Activated CD4-positive, alpha-beta T cell treated with anti-CD3 and anti-CD28 coated beads, Interleukin-2, amount 10 ng/mL, durations not matched to agents 7 days and 5 days (primary cell): ENCODE measurements around the gene CNGA1. TPM values are rescaled to one million over a fixed set of nuclear protein-coding genes. Genes with fewer than 3 reads are reported as not detected.
A peak's percentile ranks its signal among the peaks of the same experiment; 100 is the strongest.

Experiments
- CTCF ChIA-PET: fragments of 350-600 bp; sonication (Branson Sonifier 250); formaldehyde crosslinking; loops from one replicate; lab custom pipeline; 2021; ENCODE audit warnings: antibody characterized with exemption; lab: Charles Lee
- POLR2A ChIA-PET: fragments of 350-600 bp; sonication (Branson Sonifier 250); formaldehyde crosslinking; loops from one replicate; lab custom pipeline; 2021; ENCODE audit warnings: antibody characterized with exemption; lab: Charles Lee
- DNase-seq: peaks from one replicate; pipeline ENCODE4 v3.0.0-alpha.2; 2020
- H3K27ac Mint-ChIP-seq: one replicate; pipeline ENCODE4 v1.8.0; 2021; ENCODE audit warnings: mild to moderate bottlenecking, moderate library complexity, mixed read lengths
- H3K27me3 Mint-ChIP-seq: one replicate; pipeline ENCODE4 v1.8.0; 2021; ENCODE audit warnings: mixed read lengths
- H3K36me3 Mint-ChIP-seq: one replicate; pipeline ENCODE4 v1.8.0; 2021; ENCODE audit warnings: low read depth, mixed read lengths
- H3K4me1 Mint-ChIP-seq: one replicate; pipeline ENCODE4 v1.8.0; 2021; ENCODE audit warnings: mixed read lengths
- H3K4me3 Mint-ChIP-seq: one replicate; pipeline ENCODE4 v1.8.0; 2021; ENCODE audit warnings: mild to moderate bottlenecking, moderate library complexity, mixed read lengths
- H3K9me3 Mint-ChIP-seq: one replicate; pipeline ENCODE4 v1.8.0; 2021; ENCODE audit warnings: mixed read lengths
- total RNA-seq, 2 experiments: library from RNA; stranded (reverse); gene quantifications; one replicate each; pipeline ENCODE4 v1.2.3, GENCODE V29; 2021

CNGA1 gene
- total RNA-seq: not detected

DNA sequence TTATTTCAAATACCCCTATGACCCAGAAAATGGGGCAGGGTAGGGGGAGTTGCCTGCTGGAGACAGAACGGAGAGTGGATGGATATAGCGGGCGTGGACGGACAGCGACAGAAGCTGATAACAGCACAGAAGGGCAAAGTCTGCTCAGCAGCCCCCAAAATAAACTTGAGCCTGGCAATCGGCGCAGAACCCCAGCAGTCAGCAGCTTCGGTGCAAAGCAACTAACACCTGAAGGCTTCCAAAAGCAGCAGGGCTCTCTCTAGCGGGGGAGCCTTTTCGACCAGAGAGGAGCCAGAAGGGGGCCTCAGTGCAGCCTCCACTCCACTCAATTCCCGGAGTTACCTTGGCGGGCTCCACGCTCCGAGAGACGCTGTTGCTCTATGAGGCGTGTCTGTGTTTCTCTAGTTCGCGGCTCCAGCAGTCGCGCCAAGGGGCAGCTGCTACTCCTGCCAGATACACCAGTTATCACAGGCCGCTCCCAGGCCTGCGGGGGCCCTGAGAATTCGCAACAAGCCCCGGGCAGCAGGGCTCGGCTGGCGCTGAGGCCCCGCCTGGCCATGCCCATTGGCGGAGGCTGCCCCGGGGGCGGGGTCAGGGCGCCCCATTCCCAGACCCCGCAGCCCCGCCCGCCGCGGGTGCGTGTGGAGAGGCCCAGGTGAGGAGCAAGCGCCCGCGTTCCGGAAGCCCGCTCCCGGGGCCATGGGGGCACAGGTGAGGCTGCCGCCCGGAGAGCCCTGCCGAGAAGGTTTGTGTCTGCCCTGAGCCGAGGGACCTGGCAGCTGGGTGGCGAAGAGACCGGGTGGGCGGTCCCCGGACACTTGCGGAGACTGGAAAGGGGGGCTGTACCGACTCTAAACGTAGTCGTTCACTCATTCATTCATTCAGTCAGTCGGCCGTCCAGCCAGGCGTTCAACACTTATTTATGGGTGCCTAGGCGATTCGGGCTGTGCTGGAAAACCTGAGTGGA lies at the start of gene CNGA1, which contains the start of gene NIPAL1:
Gene CNGA1 (minus strand): TSS at position 541 of the 967 bp plus-strand sequence. CDS start 63,992 bp downstream, outside the sequence.
Gene NIPAL1 (plus strand): TSS at position 632 of the 967 bp plus-strand sequence. CDS start 68 bp downstream, at position 700.
- ChIA-PET CTCF (no interaction called here), POLR2A (no interaction called here)

GRCh38 chr4:48065587-48066052 lies 49.1 kb upstream of the CNGA1 start:
- H3K36me3 Mint-ChIP-seq: peaks cover 64% of the 10 kb centered on the region
- H3K9me3 Mint-ChIP-seq: peaks cover 17% of the 10 kb centered on the region
- CTCF ChIA-PET: interaction anchor here (0.7 to 1.1 kb wide), 2 partner anchors 47 to 62 kb away, joined by 3 read pairs; no protein-coding TSS in a partner anchor
- H3K4me3 Mint-ChIP-seq: no peak overlapping the region
- POLR2A ChIA-PET: no interaction called here
- no peak overlapping the region for H3K27ac Mint-ChIP-seq
- peaks cover 9% of the 10 kb centered on the region for H3K4me1 Mint-ChIP-seq
- H3K27me3 Mint-ChIP-seq: no peaks in the 10 kb centered on the region
- DNase-seq: no peak

More for the DNA sequence above, at the start of gene CNGA1, which contains the start of gene NIPAL1:
- peaks cover 42% of the 10 kb centered on the region for H3K27me3 Mint-ChIP-seq
- H3K27ac Mint-ChIP-seq: no peak within 1 kb of the TSS
- peaks cover 6% of the 10 kb centered on the region for H3K9me3 Mint-ChIP-seq
- H3K36me3 Mint-ChIP-seq: no peaks in the 10 kb centered on the region
- peak; percentile 53 for DNase-seq
- H3K4me3 Mint-ChIP-seq: peak within 1 kb of the TSS; percentile 76
- peaks cover 19% of the 10 kb centered on the region for H3K4me1 Mint-ChIP-seq

GRCh38 chr4:48064349-48064748 lies 47.9 kb upstream of the CNGA1 start:
- DNase-seq: no peak
- POLR2A ChIA-PET: no interaction called here
- Mint-ChIP-seq H3K9me3 (peaks cover 24% of the 10 kb centered on the region), H3K4me1 (peaks cover 9% of the 10 kb centered on the region), H3K36me3 (peaks cover 58% of the 10 kb centered on the region), H3K27ac (no peak overlapping the region), H3K4me3 (no peak overlapping the region), H3K27me3 (no peaks in the 10 kb centered on the region)
- CTCF ChIA-PET: interaction anchor here (0.6 to 1.5 kb wide), 3 partner anchors 11 to 1300 kb away, joined by 3 to 4 read pairs (median 4); no protein-coding TSS in a partner anchor

GRCh38 chr4:48058617-48059530 lies 42.4 kb upstream of the CNGA1 start:
- DNase-seq: no peak
- Mint-ChIP-seq H3K27me3 (no peaks in the 10 kb centered on the region), H3K4me3 (no peak overlapping the region), H3K36me3 (peaks cover 13% of the 10 kb centered on the region), H3K27ac (no peak overlapping the region), H3K9me3 (peaks cover 32% of the 10 kb centered on the region), H3K4me1 (no peaks in the 10 kb centered on the region)
- ChIA-PET POLR2A (no interaction called here), CTCF (interaction anchor here (1.1 to 1.3 kb wide), 2 partner anchors 10 to 11 kb away, joined by 3 to 6 read pairs; no protein-coding TSS in a partner anchor)

DNA sequence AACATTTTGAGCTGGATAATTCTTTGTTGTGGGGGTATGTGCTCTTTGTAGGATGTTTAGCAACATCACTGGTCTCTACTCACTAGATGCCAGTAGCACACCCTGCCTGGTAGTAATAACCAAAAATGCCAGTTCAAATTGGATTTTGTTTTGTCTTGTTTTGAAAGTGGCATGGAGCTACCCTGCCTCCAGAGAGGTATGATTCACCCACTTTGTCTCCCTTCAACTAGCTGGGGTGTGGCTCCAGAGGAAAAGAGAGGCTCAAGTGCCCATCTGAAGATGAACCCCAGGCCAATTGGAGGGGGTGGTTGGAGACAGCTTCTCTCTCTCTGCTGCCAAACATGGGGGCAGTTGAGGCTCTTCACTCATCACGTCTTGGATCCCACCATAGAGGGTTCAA lies 34.6 kb upstream of the CNGA1 start:
- DNase-seq: no peak
- no peaks in the 10 kb centered on the region for H3K36me3 Mint-ChIP-seq
- ChIA-PET POLR2A (no interaction called here), CTCF (interaction anchor here (0.7 to 0.9 kb wide), 2 partner anchors 11 to 341 kb away, joined by 3 to 6 read pairs; no protein-coding TSS in a partner anchor)
- peaks cover 35% of the 10 kb centered on the region for H3K27me3 Mint-ChIP-seq
- peaks cover 23% of the 10 kb centered on the region for H3K4me1 Mint-ChIP-seq
- H3K4me3 Mint-ChIP-seq: no peak overlapping the region
- no peak overlapping the region for H3K27ac Mint-ChIP-seq
- no peaks in the 10 kb centered on the region for H3K9me3 Mint-ChIP-seq

GRCh38 chr4:48049483-48049882 lies 33.0 kb upstream of the CNGA1 start:
- POLR2A ChIA-PET: interaction anchor here (0.7 kb wide), 1 partner anchor 34 kb away, joined by 5 read pairs; no protein-coding TSS in a partner anchor
- Mint-ChIP-seq H3K36me3 (no peaks in the 10 kb centered on the region), H3K9me3 (no peaks in the 10 kb centered on the region), H3K27ac (no peak overlapping the region), H3K4me3 (no peak overlapping the region), H3K27me3 (peaks cover 40% of the 10 kb centered on the region), H3K4me1 (peaks cover 28% of the 10 kb centered on the region)
- no peak for DNase-seq
- CTCF ChIA-PET: interaction anchor here (0.9 to 1.0 kb wide), 2 partner anchors 8 to 10 kb away, joined by 3 read pairs; no protein-coding TSS in a partner anchor

DNA sequence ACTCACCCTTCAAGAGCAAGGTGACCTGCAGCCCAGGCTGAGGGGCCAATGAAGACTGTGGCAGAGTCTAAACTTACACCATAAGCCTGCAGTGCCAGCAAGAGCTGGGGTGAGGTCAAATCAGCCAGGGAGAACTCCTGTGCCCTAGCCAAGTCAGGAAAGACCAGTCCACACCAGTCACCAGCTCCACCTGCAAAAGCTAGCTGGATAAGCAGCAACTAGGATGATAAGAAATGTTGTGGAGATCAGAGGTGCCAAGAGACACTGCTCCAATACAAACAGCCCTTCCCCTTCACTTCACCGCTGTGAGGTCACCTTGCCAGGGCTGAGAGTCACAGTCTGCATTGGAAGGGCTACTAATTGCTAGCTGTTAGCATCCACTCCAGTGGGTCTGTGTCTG lies 31.4 kb upstream of the CNGA1 start:
- Mint-ChIP-seq H3K9me3 (no peaks in the 10 kb centered on the region), H3K4me1 (peaks cover 35% of the 10 kb centered on the region), H3K27me3 (peaks cover 52% of the 10 kb centered on the region), H3K36me3 (no peaks in the 10 kb centered on the region), H3K27ac (no peak overlapping the region), H3K4me3 (no peak overlapping the region)
- POLR2A ChIA-PET: no interaction called here
- no peak for DNase-seq
- CTCF ChIA-PET: interaction anchor here (1.1 to 3.4 kb wide), 3 partner anchors 12 to 17 kb away, joined by 4 to 16 read pairs (median 6); no protein-coding TSS in a partner anchor

DNA sequence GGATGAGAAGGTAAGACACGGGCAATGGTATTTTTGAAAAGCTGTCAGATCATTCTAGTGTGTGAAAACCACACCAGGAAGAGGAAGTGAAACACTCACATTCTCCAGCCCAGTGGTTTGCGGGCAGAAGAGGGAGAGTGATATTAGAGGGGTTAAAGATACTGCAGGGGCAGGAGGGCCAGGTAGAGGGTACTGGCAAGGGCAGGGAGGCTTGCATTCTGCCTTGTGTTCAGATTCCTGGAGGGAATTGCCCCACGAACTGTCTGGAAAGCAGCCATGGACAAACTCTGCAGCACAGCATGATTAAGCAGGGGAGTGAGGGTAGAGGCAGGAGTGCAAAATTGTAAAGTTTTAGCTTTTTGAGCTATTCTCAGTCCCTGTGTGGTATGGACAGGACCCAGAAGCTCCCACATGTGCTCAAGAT lies 31.0 kb upstream of the CNGA1 start:
- Mint-ChIP-seq H3K27ac (peak overlapping the region; percentile 25), H3K4me1 (peaks cover 40% of the 10 kb centered on the region), H3K27me3 (peaks cover 56% of the 10 kb centered on the region), H3K4me3 (peak overlapping the region; percentile 1), H3K9me3 (no peaks in the 10 kb centered on the region), H3K36me3 (peaks cover 2% of the 10 kb centered on the region)
- ChIA-PET POLR2A (no interaction called here), CTCF (interaction anchor here (1.2 to 3.4 kb wide), 4 partner anchors 12 to 80 kb away, joined by 3 to 16 read pairs (median 4); no protein-coding TSS in a partner anchor)
- DNase-seq: peak; percentile 81

GRCh38 chr4:48046059-48046458 lies 29.6 kb upstream of the CNGA1 start:
- ChIA-PET CTCF (interaction anchor here (1.3 to 3.4 kb wide), 2 partner anchors 11 to 27 kb away, joined by 3 to 16 read pairs; no protein-coding TSS in a partner anchor), POLR2A (no interaction called here)
- no peak for DNase-seq
- peaks cover 64% of the 10 kb centered on the region for H3K27me3 Mint-ChIP-seq
- peaks cover 2% of the 10 kb centered on the region for H3K36me3 Mint-ChIP-seq
- H3K9me3 Mint-ChIP-seq: no peaks in the 10 kb centered on the region
- H3K4me1 Mint-ChIP-seq: peaks cover 46% of the 10 kb centered on the region
- H3K4me3 Mint-ChIP-seq: no peak overlapping the region
- no peak overlapping the region for H3K27ac Mint-ChIP-seq

- POLR2A ChIA-PET: interaction anchor here (0.6 kb wide), 1 partner anchor 79 kb away, joined by 3 read pairs; no protein-coding TSS in a partner anchor
- peaks cover 53% of the 10 kb centered on the region for H3K27me3 Mint-ChIP-seq
- no peak for DNase-seq
- H3K4me3 Mint-ChIP-seq: no peak overlapping the region
- H3K9me3 Mint-ChIP-seq: no peaks in the 10 kb centered on the region
- H3K27ac Mint-ChIP-seq: no peak overlapping the region
- CTCF ChIA-PET: no interaction called here
- H3K36me3 Mint-ChIP-seq: peaks cover 2% of the 10 kb centered on the region
- H3K4me1 Mint-ChIP-seq: peaks cover 48% of the 10 kb centered on the region
Measured at GRCh38 chr4:48044298-48044697, 27.8 kb upstream of the CNGA1 start.

DNA sequence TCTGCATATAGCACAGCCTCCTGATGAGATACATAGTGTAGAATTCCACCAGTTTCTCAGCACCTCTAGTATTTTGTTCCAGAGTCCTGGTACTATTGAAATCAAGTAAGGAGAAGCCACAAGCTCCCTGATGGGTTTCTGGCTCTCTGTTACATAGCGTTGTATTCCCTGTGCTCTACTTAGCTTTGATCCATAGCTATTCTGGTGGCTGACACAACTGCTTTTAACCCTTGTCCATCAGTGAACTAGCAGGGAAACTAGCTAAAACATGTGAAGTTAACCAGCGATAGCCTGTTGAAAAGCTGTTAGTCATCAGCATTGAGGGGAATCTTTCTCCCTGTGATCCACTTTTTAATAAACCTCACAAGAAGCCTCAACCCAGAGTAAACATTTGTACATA lies 27.0 kb upstream of the CNGA1 start:
- peaks cover 48% of the 10 kb centered on the region for H3K27me3 Mint-ChIP-seq
- no peak for DNase-seq
- ChIA-PET POLR2A (no interaction called here), CTCF (no interaction called here)
- no peak overlapping the region for H3K27ac Mint-ChIP-seq
- H3K4me1 Mint-ChIP-seq: peaks cover 48% of the 10 kb centered on the region
- no peaks in the 10 kb centered on the region for H3K9me3 Mint-ChIP-seq
- H3K36me3 Mint-ChIP-seq: peaks cover 2% of the 10 kb centered on the region
- no peak overlapping the region for H3K4me3 Mint-ChIP-seq
